NB4 (cell line): ENCODE data around the gene INSIG2.

ENCODE experiments used
- MYC ChIP-seq: IDR thresholded peaks from 2 replicates; pipeline ENCODE4 v1.6.1; 2011; ENCODE audit warnings: low read depth, low read length
- TF ChIP-seq, protein P1 (sequence below): IDR thresholded peaks from one replicate; pipeline ENCODE4 v1.5.1; 2012; ENCODE audit warnings: low read depth, low read length

DNA sequence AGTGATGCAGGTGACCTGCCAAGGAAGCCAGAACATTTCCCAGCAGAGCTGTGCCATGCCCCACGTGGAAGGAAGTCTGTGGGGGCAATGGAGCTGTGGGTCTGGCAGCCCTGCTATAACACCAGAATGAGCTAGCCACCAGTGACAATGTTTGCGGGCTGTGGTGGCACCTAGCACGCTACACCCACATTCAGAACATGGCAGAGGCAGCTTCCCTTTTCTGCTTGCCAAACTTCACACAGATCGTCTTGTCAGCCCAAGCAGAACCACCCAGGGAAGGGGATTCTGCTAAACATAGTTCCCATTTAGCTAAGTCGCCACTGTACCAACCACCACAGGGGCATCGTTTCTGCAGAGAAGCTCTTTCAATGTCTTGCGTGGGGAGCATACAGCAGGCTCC, 47.4 kb upstream of the INSIG2 start:
- TF ChIP-seq, protein P1, sequence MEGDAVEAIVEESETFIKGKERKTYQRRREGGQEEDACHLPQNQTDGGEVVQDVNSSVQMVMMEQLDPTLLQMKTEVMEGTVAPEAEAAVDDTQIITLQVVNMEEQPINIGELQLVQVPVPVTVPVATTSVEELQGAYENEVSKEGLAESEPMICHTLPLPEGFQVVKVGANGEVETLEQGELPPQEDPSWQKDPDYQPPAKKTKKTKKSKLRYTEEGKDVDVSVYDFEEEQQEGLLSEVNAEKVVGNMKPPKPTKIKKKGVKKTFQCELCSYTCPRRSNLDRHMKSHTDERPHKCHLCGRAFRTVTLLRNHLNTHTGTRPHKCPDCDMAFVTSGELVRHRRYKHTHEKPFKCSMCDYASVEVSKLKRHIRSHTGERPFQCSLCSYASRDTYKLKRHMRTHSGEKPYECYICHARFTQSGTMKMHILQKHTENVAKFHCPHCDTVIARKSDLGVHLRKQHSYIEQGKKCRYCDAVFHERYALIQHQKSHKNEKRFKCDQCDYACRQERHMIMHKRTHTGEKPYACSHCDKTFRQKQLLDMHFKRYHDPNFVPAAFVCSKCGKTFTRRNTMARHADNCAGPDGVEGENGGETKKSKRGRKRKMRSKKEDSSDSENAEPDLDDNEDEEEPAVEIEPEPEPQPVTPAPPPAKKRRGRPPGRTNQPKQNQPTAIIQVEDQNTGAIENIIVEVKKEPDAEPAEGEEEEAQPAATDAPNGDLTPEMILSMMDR = no peak
- TF ChIP-seq MYC = no peak
